Activated naive CD4-positive, alpha-beta T cell treated with anti-CD3 and anti-CD28 coated beads for 36 hours (primary cell): ENCODE results near the gene TSPAN12. TPM values are rescaled to one million over a fixed set of nuclear protein-coding genes. Genes with fewer than 3 reads are reported as not detected.
"Not testable (repeated sequence)": the region's sequence is repeated elsewhere in the genome, so short reads cannot be mapped to it uniquely, and the experiment has no call there.

Source experiments
- CTCF ChIA-PET: fragments of 350-600 bp; sonication (Branson Sonifier 250); formaldehyde crosslinking; loops from one replicate; lab custom pipeline; 2021; ENCODE audit warnings: antibody characterized with exemption; lab: Charles Lee
- DNase-seq: peaks from one replicate; pipeline ENCODE4 v3.0.0-alpha.2; 2020
- H3K27ac Mint-ChIP-seq: one replicate; pipeline ENCODE4 v1.8.0; 2021; ENCODE audit warnings: mild to moderate bottlenecking, mixed read lengths
- H3K27me3 Mint-ChIP-seq: one replicate; pipeline ENCODE4 v1.8.0; 2021; ENCODE audit warnings: low read depth, mixed read lengths
- H3K36me3 Mint-ChIP-seq: one replicate; pipeline ENCODE4 v1.8.0; 2021; ENCODE audit warnings: low read depth, mixed read lengths
- H3K4me1 Mint-ChIP-seq: one replicate; pipeline ENCODE4 v1.8.0; 2021; ENCODE audit warnings: low read depth, mixed read lengths
- H3K4me3 Mint-ChIP-seq: one replicate; pipeline ENCODE4 v1.8.0; 2021; ENCODE audit warnings: mild to moderate bottlenecking, moderate library complexity, mixed read lengths
- H3K9me3 Mint-ChIP-seq: one replicate; pipeline ENCODE4 v1.8.0; 2021; ENCODE audit warnings: mixed read lengths
- intact Hi-C: fragments of 100-400 bp; cut with micrococcal nuclease; formaldehyde crosslinking; loops from one replicate; pipeline ENCODE4 v1.15.1; 2023
- total RNA-seq, 2 experiments: library from RNA; stranded (reverse); gene quantifications; one replicate each; pipeline ENCODE4 v1.2.3, GENCODE V29; 2021

Gene TSPAN12
- total RNA-seq, 2 experiments from 2014 or later = not detected

GRCh38 chr7:120797026-120797645 is 60.8 kb downstream of the TSPAN12 start:
- Mint-ChIP-seq H3K27ac (no peak overlapping the region), H3K36me3 (no peaks in the 10 kb centered on the region), H3K9me3 (peaks cover 2% of the 10 kb centered on the region), H3K4me1 (no peaks in the 10 kb centered on the region), H3K27me3 (peaks cover 6% of the 10 kb centered on the region), H3K4me3 (no peak overlapping the region)
- no peak for DNase-seq
- CTCF ChIA-PET = interaction anchor here (0.8 to 1.6 kb wide), 4 partner anchors 10 to 61 kb away, joined by 3 to 6 read pairs (median 3); partner anchors contain the start of gene TSPAN12
- intact Hi-C loops = no loop called here

- Mint-ChIP-seq H3K27ac (no peak overlapping the region), H3K36me3 (no peaks in the 10 kb centered on the region), H3K4me1 (no peaks in the 10 kb centered on the region), H3K4me3 (no peak overlapping the region), H3K9me3 (peaks cover 2% of the 10 kb centered on the region), H3K27me3 (no peaks in the 10 kb centered on the region)
- intact Hi-C loops = loop anchor here (5.0 kb wide), 1 partner anchor 63 kb away; the partner anchor contains the start of gene TSPAN12
- DNase-seq = no peak
- CTCF ChIA-PET = interaction anchor here (1.0 to 2.1 kb wide), 4 partner anchors 9 to 314 kb away, joined by 3 to 11 read pairs (median 6); no protein-coding TSS in a partner anchor
These were observed 63.7 kb downstream of the TSPAN12 start for GRCh38 chr7:120794106-120794729.

GRCh38 chr7:120793213-120793936 is 64.6 kb downstream of the TSPAN12 start:
- H3K9me3 Mint-ChIP-seq = peaks cover 2% of the 10 kb centered on the region
- H3K27ac Mint-ChIP-seq = no peak overlapping the region
- H3K27me3 Mint-ChIP-seq = no peaks in the 10 kb centered on the region
- H3K36me3 Mint-ChIP-seq = no peaks in the 10 kb centered on the region
- intact Hi-C loops = loop anchor here (5.0 kb wide), 1 partner anchor 64 kb away; the partner anchor contains the start of gene TSPAN12
- no peaks in the 10 kb centered on the region for H3K4me1 Mint-ChIP-seq
- CTCF ChIA-PET = interaction anchor here (1.2 to 4.2 kb wide), 7 partner anchors 8 to 315 kb away, joined by 3 to 42 read pairs (median 8); no protein-coding TSS in a partner anchor
- no peak overlapping the region for H3K4me3 Mint-ChIP-seq
- no peak for DNase-seq

GRCh38 chr7:120792861-120793130 is 65.1 kb downstream of the TSPAN12 start:
- Mint-ChIP-seq H3K9me3 (peaks cover 2% of the 10 kb centered on the region), H3K4me3 (no peak overlapping the region), H3K27me3 (no peaks in the 10 kb centered on the region), H3K4me1 (no peaks in the 10 kb centered on the region), H3K36me3 (no peaks in the 10 kb centered on the region), H3K27ac (no peak overlapping the region)
- intact Hi-C loops = loop anchor here (1.0 to 5.0 kb wide), 4 partner anchors 65 to 316 kb away; partner anchors contain the start of gene TSPAN12
- CTCF ChIA-PET = interaction anchor here (0.6 to 4.2 kb wide), 15 partner anchors 8 to 315 kb away, joined by 3 to 42 read pairs (median 5); no protein-coding TSS in a partner anchor
- DNase-seq = no peak

- H3K27ac Mint-ChIP-seq = no peak overlapping the region
- H3K4me3 Mint-ChIP-seq = no peak overlapping the region
- H3K4me1 Mint-ChIP-seq = no peaks in the 10 kb centered on the region
- no peaks in the 10 kb centered on the region for H3K36me3 Mint-ChIP-seq
- H3K9me3 Mint-ChIP-seq = peaks cover 2% of the 10 kb centered on the region
- DNase-seq = peak; percentile 72
- CTCF ChIA-PET = interaction anchor here (0.6 to 4.2 kb wide), 24 partner anchors 9 to 316 kb away, joined by 3 to 42 read pairs (median 4); no protein-coding TSS in a partner anchor
- H3K27me3 Mint-ChIP-seq = no peaks in the 10 kb centered on the region
- intact Hi-C loops = loop anchor here (1.0 to 5.0 kb wide), 4 partner anchors 65 to 316 kb away; partner anchors contain the start of gene TSPAN12
These were observed 65.7 kb downstream of the TSPAN12 start for GRCh38 chr7:120792091-120792860.

GRCh38 chr7:120785095-120785494 is 72.8 kb downstream of the TSPAN12 start:
- CTCF ChIA-PET = interaction anchor here (0.9 to 2.4 kb wide), 2 partner anchors 10 to 16 kb away, joined by 3 to 7 read pairs; no protein-coding TSS in a partner anchor
- Mint-ChIP-seq H3K9me3 (no peaks in the 10 kb centered on the region), H3K27me3 (peaks cover 2% of the 10 kb centered on the region), H3K36me3 (no peaks in the 10 kb centered on the region), H3K4me3 (no peak overlapping the region), H3K4me1 (no peaks in the 10 kb centered on the region), H3K27ac (no peak overlapping the region)
- intact Hi-C loops = no loop called here
- DNase-seq = no peak

- CTCF ChIA-PET = interaction anchor here (2.2 kb wide), 1 partner anchor 8 kb away, joined by 9 read pairs; no protein-coding TSS in a partner anchor
- no peaks in the 10 kb centered on the region for H3K9me3 Mint-ChIP-seq
- H3K4me1 Mint-ChIP-seq = no peaks in the 10 kb centered on the region
- intact Hi-C loops = no loop called here
- no peak overlapping the region for H3K4me3 Mint-ChIP-seq
- H3K27me3 Mint-ChIP-seq = peaks cover 2% of the 10 kb centered on the region
- no peak overlapping the region for H3K27ac Mint-ChIP-seq
- no peak for DNase-seq
- no peaks in the 10 kb centered on the region for H3K36me3 Mint-ChIP-seq
These were observed 74.2 kb downstream of the TSPAN12 start for GRCh38 chr7:120783721-120784120.

- Mint-ChIP-seq H3K36me3 (no peaks in the 10 kb centered on the region), H3K4me1 (no peaks in the 10 kb centered on the region)
- CTCF ChIA-PET = interaction anchor here (2.2 kb wide), 1 partner anchor 9 kb away, joined by 9 read pairs; no protein-coding TSS in a partner anchor
These were observed 74.7 kb downstream of the TSPAN12 start for GRCh38 chr7:120783273-120783672.

GRCh38 chr7:120781924-120782323 is 76.0 kb downstream of the TSPAN12 start:
- intact Hi-C loops, H3K9me3 Mint-ChIP-seq, H3K27ac Mint-ChIP-seq, CTCF ChIA-PET, H3K4me1 Mint-ChIP-seq, H3K36me3 Mint-ChIP-seq, H3K4me3 Mint-ChIP-seq, DNase-seq, H3K27me3 Mint-ChIP-seq: not testable (repeated sequence)

More at GRCh38 chr7:120783273-120783672, 74.7 kb downstream of the TSPAN12 start:
- no peaks in the 10 kb centered on the region for H3K9me3 Mint-ChIP-seq
- intact Hi-C loops = no loop called here
- no peak overlapping the region for H3K27ac Mint-ChIP-seq
- DNase-seq = no peak
- no peak overlapping the region for H3K4me3 Mint-ChIP-seq
- H3K27me3 Mint-ChIP-seq = peaks cover 2% of the 10 kb centered on the region

- peaks cover 2% of the 10 kb centered on the region for H3K27me3 Mint-ChIP-seq
- intact Hi-C loops = no loop called here
- no peak overlapping the region for H3K4me3 Mint-ChIP-seq
- no peaks in the 10 kb centered on the region for H3K9me3 Mint-ChIP-seq
- DNase-seq = no peak
- H3K27ac Mint-ChIP-seq = no peak overlapping the region
- no peaks in the 10 kb centered on the region for H3K4me1 Mint-ChIP-seq
- H3K36me3 Mint-ChIP-seq = no peaks in the 10 kb centered on the region
- CTCF ChIA-PET = no interaction called here
These were observed 77.0 kb downstream of the TSPAN12 start for GRCh38 chr7:120780938-120781337.

- not testable (repeated sequence) for H3K9me3 Mint-ChIP-seq
These were observed 77.5 kb downstream of the TSPAN12 start for GRCh38 chr7:120780451-120780850.

More at GRCh38 chr7:120780451-120780850, 77.5 kb downstream of the TSPAN12 start:
- H3K27ac Mint-ChIP-seq, H3K4me3 Mint-ChIP-seq, intact Hi-C loops, H3K36me3 Mint-ChIP-seq, CTCF ChIA-PET, H3K27me3 Mint-ChIP-seq, H3K4me1 Mint-ChIP-seq, DNase-seq: not testable (repeated sequence)
